Measurements from ENCODE around the gene C1QTNF1.

The C1QTNF1 gene

DNA sequence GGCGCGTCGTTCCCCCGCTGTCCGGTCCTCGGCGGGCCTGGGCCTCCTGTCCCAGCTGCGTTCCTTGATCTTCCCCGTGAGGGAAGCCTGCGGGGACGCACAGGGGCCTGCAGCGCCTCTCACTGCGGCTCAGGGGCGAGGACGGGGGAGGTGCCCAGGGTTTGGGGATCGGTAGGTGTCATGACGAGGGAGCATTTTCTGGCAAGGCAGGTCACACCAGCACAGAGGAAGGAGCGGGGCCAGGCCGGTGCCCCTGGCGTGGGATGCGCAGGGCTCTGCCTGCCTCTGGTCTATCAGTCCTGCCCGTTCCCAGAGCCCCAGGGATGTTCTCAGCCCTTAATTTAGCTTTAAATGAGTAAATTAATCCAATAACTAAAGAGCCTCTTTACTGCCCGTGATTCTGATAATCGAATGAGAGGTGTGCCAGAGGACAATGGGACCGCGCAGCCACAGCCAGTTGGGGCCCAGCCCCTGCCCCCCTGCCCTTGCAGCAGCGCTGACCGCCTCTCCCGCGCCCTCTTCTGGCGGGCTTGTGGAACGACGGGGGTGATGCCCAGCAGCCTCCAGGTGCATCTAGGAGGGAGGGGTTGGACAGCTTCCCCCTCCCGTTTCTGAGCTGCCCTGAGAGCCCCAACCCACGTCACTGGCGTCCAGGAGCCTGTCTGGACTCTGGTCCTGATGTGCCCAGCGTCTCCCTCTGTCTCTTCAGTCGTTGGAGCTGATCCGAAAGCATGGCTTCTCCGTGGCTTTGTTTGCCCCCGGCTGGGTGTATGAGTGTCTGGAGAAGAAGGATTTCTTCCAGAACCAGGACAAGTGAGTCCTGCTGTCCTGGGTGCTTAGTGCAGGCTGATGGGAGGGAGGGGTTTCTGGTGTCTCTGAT is 58.6 kb downstream of the C1QTNF1 start:
- peak; percentile 4 for DNase-seq

- DNase-seq = no peak
Measured at GRCh38 chr17:79083191-79083971, 59.4 kb downstream of the C1QTNF1 start.

GRCh38 chr17:79084291-79085153 is 60.6 kb downstream of the C1QTNF1 start:
- no peak for DNase-seq

DNA sequence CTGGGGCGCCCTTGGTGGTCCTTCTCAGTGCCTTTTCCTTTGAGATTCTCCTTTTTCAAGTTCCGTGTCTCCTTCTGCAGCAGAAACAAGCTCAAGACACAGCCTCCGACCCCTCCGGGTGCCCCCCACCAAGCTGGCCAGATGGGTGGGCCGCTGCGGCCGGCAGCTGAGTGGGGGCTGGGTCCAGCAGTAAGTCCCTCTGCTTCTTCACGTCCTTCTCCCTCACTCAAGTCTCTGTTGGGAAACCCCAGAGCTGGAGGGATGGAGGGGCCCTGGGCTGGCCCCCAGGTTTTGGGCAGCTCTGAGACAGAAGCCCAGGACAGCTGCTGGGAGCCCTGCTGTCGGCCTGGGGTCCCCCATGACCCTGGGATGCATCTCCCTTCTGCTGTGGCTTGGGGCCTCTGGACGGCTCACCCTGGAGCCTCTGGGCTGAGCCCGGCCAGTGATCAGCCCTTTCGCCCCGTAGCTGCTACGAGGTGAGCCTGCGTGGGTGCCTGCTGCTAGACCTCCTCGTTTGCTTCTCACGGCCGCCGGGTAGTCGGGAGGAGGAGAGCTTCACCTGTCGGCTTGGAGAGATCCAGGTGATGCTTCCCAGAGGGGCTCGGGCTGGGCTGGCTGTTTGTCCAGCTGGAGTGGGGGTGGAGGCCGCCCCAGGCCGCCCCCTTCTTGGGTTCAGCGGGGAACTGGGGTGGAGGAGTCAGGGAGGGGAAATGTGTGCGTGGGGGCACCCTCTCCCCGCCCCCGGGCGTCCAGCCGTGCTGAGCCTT is 61.4 kb downstream of the C1QTNF1 start:
- no peak for DNase-seq

DNA sequence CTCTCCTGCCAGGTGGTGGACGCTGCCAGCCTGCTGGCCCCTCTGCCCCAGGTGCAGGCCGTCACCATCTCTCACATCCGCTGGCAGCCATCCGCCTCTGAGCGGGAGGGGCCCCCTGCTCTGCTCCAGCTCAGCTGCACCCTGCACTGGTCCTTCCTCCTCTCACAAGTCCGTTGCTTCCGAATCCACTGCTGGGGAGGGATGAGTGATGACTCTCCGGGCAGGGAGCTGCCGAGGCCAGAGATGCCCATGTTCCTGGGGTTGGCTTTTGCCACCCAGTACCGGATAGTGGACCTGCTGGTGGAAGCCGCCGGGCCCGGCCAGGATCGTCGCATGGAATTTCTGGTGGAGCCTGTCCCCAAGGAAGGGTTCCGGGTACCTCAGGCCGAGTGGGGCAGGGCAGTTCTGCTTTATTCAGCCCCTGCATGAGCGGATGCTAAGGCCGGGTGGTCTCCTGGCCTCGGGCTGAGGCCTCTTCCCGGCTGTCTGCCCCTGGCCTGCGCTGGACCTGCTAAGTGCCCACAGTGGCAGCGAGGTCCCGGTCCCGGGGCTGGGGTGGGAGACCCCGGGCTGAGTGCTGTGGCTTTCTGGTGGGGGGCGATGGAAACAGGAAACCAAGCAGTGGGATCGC is 62.1 kb downstream of the C1QTNF1 start:
- no peak for DNase-seq

DNA sequence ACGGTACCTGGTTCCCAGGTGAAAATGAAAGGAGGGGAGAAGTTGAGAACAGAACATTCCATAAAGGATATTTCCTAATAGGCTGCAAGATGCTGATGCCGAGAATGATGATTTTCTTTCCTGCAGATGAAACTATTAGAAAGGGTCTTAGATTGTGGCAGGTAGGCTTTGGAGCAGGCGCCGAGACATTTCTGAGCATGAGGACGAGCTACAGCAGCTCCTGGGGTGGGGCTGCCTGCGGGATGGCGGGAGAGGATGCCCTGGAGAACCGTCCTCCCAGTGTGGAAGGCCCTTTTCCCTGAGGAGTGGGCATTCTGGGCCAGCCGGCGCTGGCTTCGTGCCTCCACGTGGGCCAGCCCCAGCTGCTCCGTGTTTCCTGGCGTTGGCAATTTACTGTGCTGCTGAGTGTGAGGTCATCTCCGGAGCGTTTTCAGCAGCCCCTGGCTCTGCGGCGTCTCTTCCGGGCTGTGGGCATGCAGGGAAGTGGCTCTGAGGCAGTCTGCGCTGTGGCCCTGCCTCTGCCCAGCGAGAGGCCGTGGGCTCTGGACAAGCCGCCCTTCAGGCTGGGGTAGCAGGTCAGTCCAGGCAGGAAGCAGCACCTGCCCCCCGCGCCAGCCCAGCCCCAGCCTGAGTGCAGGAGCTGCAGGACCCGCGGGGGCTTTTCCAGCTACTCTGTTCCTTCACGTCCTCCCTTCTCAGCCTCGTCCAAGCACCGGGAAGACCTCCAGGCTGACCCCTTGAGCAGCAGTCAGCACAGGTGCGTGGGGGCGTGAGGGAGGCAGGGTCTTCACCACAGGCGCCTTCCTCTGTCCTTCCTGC is 62.8 kb downstream of the C1QTNF1 start:
- DNase-seq = no peak

GRCh38 chr17:79087428-79088143 is 63.6 kb downstream of the C1QTNF1 start:
- DNase-seq = peak; percentile 87

DNA sequence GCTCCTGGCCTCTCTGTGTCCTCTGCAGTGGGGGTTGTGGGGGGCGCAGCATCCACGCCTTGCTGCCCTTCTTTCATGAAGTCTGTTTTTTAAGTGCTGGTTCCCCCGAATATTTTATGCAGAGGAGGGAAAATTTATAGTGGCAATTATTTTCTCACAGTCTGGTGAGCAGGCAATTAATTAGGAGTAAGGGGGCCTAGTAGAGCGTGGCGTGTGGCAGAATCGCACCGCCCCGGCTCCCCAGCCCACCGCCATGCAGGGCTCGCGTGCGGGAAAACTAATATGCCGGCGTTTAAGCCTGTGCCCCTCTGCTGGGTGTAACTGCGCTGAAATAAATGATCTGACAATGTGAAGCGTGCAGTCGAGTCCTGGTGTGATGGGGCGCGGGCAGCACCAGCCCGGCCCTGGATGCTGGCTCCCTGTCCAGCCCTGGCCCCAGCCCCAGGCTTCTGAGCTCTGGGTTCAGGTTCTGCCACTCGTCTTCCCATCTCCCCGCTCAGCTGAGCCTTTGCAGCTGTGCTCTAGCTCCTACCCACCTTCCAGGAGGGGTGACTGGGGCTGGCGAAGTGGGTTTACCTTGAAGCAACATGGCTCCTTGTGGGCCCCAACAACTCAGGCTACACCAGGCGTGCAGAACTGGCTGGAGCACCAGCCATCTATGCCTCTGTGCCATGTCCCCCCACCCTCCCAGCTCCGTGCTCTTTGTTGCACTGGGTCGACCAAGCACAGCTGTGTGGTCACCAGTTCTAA is 64.5 kb downstream of the C1QTNF1 start:
- DNase-seq = peak; percentile 38

GRCh38 chr17:79088997-79089328 is 65.0 kb downstream of the C1QTNF1 start:
- no peak for DNase-seq

GRCh38 chr17:79089720-79090442 is 65.9 kb downstream of the C1QTNF1 start:
- DNase-seq = no peak

- peak; percentile 44 for DNase-seq
Measured at GRCh38 chr17:79090443-79091225, 66.7 kb downstream of the C1QTNF1 start.

DNA sequence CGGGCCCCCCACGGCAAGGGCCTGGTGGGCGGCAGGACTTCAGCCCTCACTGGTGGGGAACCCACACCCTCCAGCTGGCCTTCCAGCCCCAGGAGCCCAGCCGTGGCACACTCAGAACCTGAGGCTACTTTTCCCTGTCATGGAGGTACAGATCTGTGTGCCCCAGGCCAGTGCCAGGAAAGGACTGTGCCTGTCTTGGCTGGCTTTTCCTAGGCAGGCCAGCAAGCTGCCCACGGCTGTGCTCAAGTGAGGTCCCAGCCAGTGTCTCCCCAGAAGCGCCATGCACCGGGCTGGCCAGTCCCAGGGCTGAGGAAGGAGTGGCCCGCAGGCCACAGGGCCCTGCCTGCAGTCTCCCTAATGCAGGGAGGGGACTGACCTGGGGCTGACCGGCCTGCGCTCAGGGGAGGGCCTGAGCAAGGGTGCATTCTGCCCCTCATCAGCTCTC is 67.3 kb downstream of the C1QTNF1 start:
- DNase-seq = no peak

GRCh38 chr17:79092567-79092966 is 68.6 kb downstream of the C1QTNF1 start:
- no peak for DNase-seq

- no peak for DNase-seq
Measured at GRCh38 chr17:79093270-79093669, 69.3 kb downstream of the C1QTNF1 start.

DNA sequence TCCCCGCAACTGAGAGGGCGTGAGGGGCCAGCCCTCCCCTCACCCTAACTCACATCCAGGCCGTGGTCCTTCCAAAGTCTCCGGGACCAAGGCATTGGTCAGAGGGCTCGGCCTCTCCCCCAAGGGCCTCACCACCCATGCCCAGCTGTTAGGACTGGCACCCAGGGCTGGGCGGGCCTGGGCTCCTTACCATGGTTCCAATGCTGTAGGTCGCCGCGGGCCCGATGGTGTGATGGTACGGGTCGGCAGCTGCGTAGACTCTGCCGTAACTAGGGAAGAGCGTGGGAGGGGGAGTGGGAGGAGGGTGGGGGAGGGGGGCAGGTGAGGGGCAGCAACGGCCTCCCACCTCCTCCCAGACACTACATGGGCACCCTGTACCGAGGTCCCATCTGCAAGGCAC is 70.3 kb downstream of the C1QTNF1 start:
- DNase-seq = no peak

- no peak for DNase-seq
Measured at GRCh38 chr17:79095345-79096055, 71.5 kb downstream of the C1QTNF1 start.

DNA sequence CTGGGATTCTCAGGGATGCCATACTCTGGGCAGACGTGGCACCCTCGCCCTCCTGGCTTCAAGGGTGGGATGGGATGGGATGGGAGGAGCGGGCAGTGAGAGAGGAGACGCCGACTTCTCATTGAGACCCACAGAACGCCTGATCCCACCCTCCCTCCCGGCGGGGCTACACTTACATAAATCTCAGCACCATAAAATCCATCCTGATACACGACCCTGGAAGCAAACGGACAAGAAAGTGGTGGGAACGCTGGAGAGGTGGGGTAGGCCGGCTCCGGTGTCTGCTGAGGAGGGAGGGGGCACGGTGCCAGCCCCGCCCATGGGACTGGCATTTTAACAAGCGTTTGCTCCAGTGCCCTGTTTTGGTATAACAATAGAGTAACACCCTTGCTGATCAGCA is 72.5 kb downstream of the C1QTNF1 start:
- DNase-seq = no peak
